ENCODE data around the gene CDX2.
A peak's percentile ranks its signal among the peaks of the same experiment; 100 is the strongest.

Gene CDX2

GRCh38 chr13:27978301-27978968, 9.3 kb upstream of the CDX2 start:
- DNase-seq = peak; percentile 31

DNA sequence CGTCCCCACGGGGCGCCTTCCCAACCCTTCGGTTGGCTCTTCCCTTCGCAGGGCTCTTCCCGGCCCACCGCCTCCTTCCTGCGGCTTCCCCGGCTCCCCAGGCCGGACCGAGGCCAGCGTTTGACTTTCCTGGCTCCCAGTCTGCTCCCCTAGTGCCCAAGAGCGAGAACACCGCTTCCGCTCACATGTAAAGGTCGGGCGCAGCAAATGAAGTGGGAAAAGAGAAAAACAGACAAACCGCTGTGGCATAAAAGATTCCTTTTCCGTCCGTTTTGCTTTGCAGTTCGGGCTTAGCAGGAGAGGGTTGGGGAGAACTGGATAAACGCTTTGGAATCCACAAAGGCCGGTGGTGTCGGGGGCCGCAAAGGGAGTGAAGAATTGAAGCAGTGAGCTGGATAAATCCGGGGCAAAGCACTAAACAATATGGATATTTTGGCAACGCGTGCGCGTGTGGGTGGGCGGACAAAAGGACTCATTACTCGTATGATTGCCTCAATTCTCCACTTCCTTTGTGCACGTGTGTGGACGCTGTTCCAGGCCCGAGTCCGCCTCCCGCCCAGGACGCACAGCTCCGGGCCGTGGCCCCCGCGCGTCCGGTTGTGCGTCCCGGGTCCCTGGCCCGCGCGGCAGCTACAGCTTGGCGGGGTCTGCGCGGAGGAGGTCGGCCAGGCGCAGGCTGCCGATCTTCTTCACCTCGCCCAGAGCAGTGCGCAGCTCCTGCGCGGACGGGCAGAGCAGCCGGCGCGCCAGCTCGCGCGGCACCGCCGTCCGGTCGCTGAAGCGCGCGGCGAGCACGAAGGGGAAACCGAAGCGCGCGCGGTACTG, 8.6 kb upstream of the CDX2 start:
- peak; percentile 28 for DNase-seq

DNA sequence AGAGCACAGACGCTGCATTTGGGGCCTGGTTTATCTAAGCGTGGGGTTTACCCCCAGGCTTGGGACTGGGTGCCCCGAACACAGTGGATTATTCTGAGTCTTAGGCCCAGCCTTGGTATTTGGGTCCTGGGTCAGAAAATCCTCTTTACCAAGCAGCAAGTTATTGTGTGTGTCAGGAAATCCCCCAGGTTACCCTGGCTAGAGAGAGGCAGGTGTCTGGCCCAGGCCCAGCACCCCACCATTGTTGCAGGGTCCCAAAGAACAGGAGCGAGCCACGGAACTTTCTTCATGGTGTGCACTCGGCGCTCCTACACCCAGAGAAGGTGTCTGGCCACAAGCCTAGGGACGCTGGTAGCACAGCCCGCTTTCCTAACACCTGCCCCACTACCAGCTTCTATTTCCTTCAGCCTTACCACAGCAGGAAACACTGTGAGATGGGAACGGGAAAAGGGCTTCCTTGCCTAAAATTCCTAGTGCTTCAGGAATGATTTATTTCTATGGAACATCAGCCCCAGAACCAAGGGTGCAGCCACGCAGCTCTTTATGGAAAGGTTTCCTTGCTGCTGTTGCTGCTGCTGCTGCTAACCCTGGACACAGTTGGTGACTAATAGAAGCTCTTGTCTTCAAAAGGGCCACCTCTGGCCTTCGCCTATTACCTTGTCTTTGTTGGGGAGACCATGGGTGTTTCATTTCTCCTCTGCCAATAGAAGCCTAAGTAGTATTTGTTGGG, 7.4 kb upstream of the CDX2 start:
- peak; percentile 17 for DNase-seq

DNA sequence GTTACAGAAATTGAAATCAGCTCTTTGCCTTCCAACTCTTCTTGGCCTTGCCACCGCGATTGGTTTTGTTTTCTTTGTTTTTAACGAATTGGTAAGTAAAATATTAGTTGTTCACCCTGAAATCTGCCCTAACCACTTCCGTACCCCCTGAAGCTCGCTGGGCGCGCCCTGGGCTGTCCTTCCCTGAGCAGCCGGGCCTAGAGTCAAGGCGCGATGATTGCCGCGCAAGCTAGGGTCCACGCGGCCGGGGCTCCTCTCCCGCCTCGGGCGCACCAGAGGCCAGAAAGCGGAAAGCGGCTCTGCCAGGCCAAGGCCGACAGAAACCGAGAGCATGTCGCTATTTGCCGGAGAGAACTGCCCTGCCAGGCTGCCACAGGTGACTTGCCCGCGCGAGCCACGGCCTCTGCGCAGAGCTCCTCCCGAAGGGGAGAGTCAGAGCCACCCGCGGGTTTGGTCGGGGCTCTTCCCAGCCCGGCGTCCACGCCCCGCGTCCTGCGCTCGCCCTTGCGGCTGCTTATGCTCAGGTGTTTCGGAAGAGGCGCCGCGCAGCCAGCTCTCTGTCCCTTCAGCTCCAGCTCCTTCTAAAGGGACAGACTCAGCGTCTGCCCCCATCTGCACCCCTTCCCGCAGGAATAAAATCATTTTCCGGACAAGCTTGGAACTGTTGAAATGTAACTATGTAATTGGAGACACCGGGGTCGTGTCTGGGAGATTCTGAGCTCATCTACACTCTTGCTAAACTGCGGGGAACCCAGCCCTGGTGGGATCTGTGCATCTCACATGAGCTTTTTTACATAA, 6.6 kb upstream of the CDX2 start:
- DNase-seq = peak; percentile 50

GRCh38 chr13:27973961-27974662, 5.0 kb upstream of the CDX2 start:
- peak; percentile 38 for DNase-seq

- DNase-seq = peak; percentile 28
These were observed 4.2 kb upstream of the CDX2 start for GRCh38 chr13:27973291-27973690.

DNA sequence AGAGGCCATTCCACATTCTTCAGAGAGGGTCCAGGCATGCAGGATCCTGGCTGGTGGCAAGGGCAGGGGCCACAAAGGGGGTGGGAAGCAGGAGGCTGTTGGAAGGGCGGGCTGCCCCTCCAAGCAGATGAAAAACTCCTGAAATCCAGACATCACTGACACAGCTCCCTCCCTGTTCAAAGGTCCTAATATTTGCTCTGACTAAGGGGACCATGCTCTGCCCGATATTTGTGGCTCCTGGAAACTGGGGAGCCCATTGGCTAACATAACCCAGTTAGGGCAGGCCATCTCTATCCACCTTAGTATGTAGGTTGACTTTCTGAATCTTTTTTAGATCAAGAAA, 3.3 kb upstream of the CDX2 start:
- DNase-seq = peak; percentile 4

GRCh38 chr13:27971776-27972477, 2.8 kb upstream of the CDX2 start:
- DNase-seq = peak; percentile 39

- DNase-seq = peak; percentile 19
These were observed 2.1 kb upstream of the CDX2 start for GRCh38 chr13:27971236-27971645.

- no peak for DNase-seq
These were observed 1.5 kb upstream of the CDX2 start for GRCh38 chr13:27970382-27971235.

GRCh38 chr13:27969866-27970229, 733 bp upstream of the CDX2 start:
- no peak for DNase-seq

DNA sequence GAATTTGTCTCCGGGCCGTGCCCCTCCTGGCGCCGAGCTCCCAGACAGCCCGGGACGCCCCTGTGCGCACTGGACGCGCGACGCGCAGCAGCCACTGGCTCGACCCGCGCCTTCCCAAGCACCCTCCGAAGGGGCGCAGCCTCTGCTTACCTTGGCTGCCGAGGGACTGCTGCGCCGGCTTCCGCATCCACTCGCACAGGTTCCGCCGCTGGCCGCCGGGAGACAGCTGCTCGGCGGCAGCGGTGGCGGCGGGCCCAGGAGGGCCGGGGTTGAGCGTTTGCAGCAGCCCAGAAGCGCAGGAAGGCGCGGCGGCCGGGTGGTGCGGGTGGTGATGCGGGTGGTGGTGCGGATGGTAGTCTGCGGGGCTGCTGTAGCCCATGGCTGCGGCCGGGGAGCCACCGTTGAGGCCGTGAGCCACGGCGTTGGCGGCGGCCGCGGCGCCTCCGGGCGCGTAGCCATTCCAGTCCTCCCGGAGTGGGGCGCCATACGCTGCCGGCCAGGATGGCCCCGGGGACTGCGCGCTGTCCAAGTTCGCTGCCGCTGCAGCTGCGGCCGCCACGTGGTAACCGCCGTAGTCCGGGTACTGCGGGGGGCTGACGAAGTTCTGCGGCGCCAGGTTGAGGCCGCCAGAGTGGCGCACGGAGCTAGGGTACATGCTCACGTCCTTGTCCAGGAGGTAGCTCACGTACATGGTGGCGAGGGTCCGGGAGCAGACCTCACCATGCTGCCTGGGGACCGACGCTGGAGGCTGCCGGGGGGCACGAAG, 616 bp downstream of the CDX2 start:
- no peak for DNase-seq

DNA sequence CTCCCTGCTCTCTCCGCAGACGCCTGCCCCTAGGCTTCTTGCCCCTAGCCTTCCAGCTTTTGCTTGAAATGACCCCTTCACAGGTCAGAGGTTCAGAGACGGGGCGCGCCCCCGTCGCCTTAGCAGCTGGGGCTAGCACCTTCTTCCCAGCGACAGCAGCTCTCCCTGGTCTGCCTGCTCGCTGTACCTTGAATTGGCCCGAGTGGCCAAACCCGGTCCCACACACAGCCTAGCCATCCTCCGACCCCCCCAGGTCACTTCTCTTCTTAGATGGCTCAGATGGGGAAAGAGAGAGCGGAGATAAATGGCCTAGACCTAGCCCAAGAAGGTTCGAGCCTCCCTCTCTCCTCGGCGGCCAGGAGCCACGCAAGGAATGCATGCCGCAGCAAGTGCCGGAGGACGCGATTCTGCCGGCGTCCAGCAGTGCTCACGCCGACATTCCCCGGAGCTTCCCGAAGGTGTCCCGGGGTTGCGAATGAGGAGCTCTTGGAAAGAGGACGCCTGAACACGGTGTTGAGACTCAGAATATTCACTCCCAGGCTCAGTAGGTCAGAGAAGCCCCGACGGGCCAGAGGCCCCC, 1.3 kb downstream of the CDX2 start:
- DNase-seq = no peak

- DNase-seq = no peak
These were observed 1.8 kb downstream of the CDX2 start for GRCh38 chr13:27967203-27967735.

- DNase-seq = no peak
These were observed 2.4 kb downstream of the CDX2 start for GRCh38 chr13:27966641-27967202.

GRCh38 chr13:27965740-27966640, 3.1 kb downstream of the CDX2 start:
- no peak for DNase-seq

- no peak for DNase-seq
These were observed 3.8 kb downstream of the CDX2 start for GRCh38 chr13:27965343-27965739.
